Measurements from ENCODE around the gene PTCSC3.

DNA sequence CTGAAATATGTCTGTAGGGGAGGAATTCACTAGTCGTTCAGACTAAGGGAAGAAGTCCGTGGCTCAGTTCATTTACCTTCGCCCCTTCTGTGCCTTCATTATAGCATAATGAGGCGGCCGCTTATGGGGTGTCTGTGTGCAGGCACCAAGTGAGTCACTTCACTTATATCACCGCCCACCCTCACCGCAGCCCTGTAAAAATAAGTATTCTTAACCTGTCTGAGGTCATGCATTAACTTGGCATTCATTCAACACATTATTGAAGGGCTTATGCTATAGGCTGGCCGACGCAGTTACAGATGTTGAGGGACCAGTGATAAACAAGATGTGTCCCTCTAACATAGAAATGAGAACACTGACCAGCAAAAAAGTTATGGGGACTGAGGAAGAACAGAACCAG lies 47.7 kb upstream of the PTCSC3 start:
- TF ChIP-seq, protein P1, sequence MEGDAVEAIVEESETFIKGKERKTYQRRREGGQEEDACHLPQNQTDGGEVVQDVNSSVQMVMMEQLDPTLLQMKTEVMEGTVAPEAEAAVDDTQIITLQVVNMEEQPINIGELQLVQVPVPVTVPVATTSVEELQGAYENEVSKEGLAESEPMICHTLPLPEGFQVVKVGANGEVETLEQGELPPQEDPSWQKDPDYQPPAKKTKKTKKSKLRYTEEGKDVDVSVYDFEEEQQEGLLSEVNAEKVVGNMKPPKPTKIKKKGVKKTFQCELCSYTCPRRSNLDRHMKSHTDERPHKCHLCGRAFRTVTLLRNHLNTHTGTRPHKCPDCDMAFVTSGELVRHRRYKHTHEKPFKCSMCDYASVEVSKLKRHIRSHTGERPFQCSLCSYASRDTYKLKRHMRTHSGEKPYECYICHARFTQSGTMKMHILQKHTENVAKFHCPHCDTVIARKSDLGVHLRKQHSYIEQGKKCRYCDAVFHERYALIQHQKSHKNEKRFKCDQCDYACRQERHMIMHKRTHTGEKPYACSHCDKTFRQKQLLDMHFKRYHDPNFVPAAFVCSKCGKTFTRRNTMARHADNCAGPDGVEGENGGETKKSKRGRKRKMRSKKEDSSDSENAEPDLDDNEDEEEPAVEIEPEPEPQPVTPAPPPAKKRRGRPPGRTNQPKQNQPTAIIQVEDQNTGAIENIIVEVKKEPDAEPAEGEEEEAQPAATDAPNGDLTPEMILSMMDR (IDR thresholded peaks at IDR 0.05), result no peak
- no peak for TF ChIP-seq POLR2AphosphoS5 (IDR thresholded peaks at IDR 0.05)
